Measurements from ENCODE around the gene HIP1R.
A peak's percentile ranks its signal among the peaks of the same experiment; 100 is the strongest.
"Not testable (repeated sequence)": the region's sequence is repeated elsewhere in the genome, so short reads cannot be mapped to it uniquely, and the experiment has no call there.

The HIP1R gene

GRCh38 chr12:122834921-122835749 lies at the start of gene HIP1R:
Gene HIP1R, plus strand, starts transcription at chr12:122835457. Its CDS starts 94 bp downstream, at chr12:122835551.
- H3K9me3 Mint-ChIP-seq, result no peaks in the 10 kb centered on the region
- peak within 1 kb of the TSS; percentile 96 to 98 for H3K4me3 Mint-ChIP-seq
- peak; percentile 65 to 66 for ATAC-seq (replicated peaks)
- peaks cover 39 to 59% of the 10 kb centered on the region in 2 donors for H3K4me1 Mint-ChIP-seq
- peaks cover 12 to 15% of the 10 kb centered on the region in 2 donors for H3K36me3 Mint-ChIP-seq
- no peaks in the 10 kb centered on the region for H3K27me3 Mint-ChIP-seq
- peak; percentile 50 for DNase-seq
- H3K27ac Mint-ChIP-seq, result peak within 1 kb of the TSS; percentile 97

- ATAC-seq (replicated peaks), result no peak
- Mint-ChIP-seq H3K27ac (no peak overlapping the region), H3K4me3 (no peak overlapping the region), H3K36me3 (peaks cover 0 to 4% of the 10 kb centered on the region in 2 donors), H3K27me3 (no peaks in the 10 kb centered on the region), H3K9me3 (no peaks in the 10 kb centered on the region), H3K4me1 (no peaks in the 10 kb centered on the region)
- no peak for DNase-seq
Measured at GRCh38 chr12:122785503-122785902, 49.8 kb upstream of the HIP1R start.

- Mint-ChIP-seq H3K27me3 (no peaks in the 10 kb centered on the region), H3K4me3 (no peak overlapping the region), H3K9me3 (no peaks in the 10 kb centered on the region), H3K36me3 (peaks cover 0 to 3% of the 10 kb centered on the region in 2 donors), H3K4me1 (peaks cover 0 to 2% of the 10 kb centered on the region in 2 donors), H3K27ac (no peak overlapping the region)
- DNase-seq, result no peak
- ATAC-seq (replicated peaks), result no peak
Measured at GRCh38 chr12:122788387-122788786, 46.9 kb upstream of the HIP1R start.

- DNase-seq (no peak), ATAC-seq (replicated peaks) (no peak)
- Mint-ChIP-seq H3K4me1 (peaks cover 0 to 6% of the 10 kb centered on the region in 2 donors), H3K4me3 (no peak overlapping the region), H3K36me3 (peaks cover 0 to 3% of the 10 kb centered on the region in 2 donors), H3K27ac (no peak overlapping the region), H3K9me3 (no peaks in the 10 kb centered on the region), H3K27me3 (no peaks in the 10 kb centered on the region)
Measured at GRCh38 chr12:122789637-122790036, 45.6 kb upstream of the HIP1R start.

GRCh38 chr12:122790393-122791075 lies 44.7 kb upstream of the HIP1R start:
- peaks cover 0 to 3% of the 10 kb centered on the region in 2 donors for H3K36me3 Mint-ChIP-seq
- no peaks in the 10 kb centered on the region for H3K27me3 Mint-ChIP-seq
- H3K4me3 Mint-ChIP-seq, result no peak overlapping the region
- no peak overlapping the region for H3K27ac Mint-ChIP-seq
- no peaks in the 10 kb centered on the region for H3K9me3 Mint-ChIP-seq
- DNase-seq (no peak), ATAC-seq (replicated peaks) (no peak)
- H3K4me1 Mint-ChIP-seq, result peaks cover 0 to 6% of the 10 kb centered on the region in 2 donors

- ATAC-seq (replicated peaks) (peak; percentile 70 to 81), DNase-seq (no peak)
- Mint-ChIP-seq H3K4me3 (no peak overlapping the region), H3K36me3 (peaks cover 1 to 3% of the 10 kb centered on the region in 2 donors), H3K27ac (no peak overlapping the region), H3K27me3 (no peaks in the 10 kb centered on the region), H3K9me3 (no peaks in the 10 kb centered on the region), H3K4me1 (peaks cover 0 to 6% of the 10 kb centered on the region in 2 donors)
Measured at GRCh38 chr12:122793685-122794106, 41.6 kb upstream of the HIP1R start.

- Mint-ChIP-seq H3K4me1 (peaks cover 2 to 11% of the 10 kb centered on the region in 2 donors), H3K36me3 (peaks cover under 1 to 1% of the 10 kb centered on the region in 2 donors), H3K9me3 (no peaks in the 10 kb centered on the region), H3K27ac (no peak overlapping the region), H3K4me3 (no peak overlapping the region), H3K27me3 (no peaks in the 10 kb centered on the region)
- ATAC-seq (replicated peaks) (no peak), DNase-seq (no peak)
Measured at GRCh38 chr12:122795807-122796206, 39.5 kb upstream of the HIP1R start.

- peak in 1 of 2 donors; percentile 62 for ATAC-seq (replicated peaks)
- Mint-ChIP-seq H3K27me3 (no peaks in the 10 kb centered on the region), H3K36me3 (peaks cover 0 to 1% of the 10 kb centered on the region in 2 donors), H3K4me1 (peaks cover 2 to 4% of the 10 kb centered on the region in 2 donors), H3K9me3 (no peaks in the 10 kb centered on the region), H3K4me3 (no peak overlapping the region), H3K27ac (no peak overlapping the region)
- DNase-seq, result no peak
Measured at GRCh38 chr12:122799641-122800243, 35.5 kb upstream of the HIP1R start.

GRCh38 chr12:122803937-122804336 lies 31.3 kb upstream of the HIP1R start:
- Mint-ChIP-seq H3K9me3 (no peaks in the 10 kb centered on the region), H3K4me1 (peaks cover 6 to 10% of the 10 kb centered on the region in 2 donors), H3K4me3 (no peak overlapping the region), H3K27me3 (no peaks in the 10 kb centered on the region), H3K27ac (no peak overlapping the region), H3K36me3 (no peaks in the 10 kb centered on the region)
- ATAC-seq (replicated peaks) (no peak), DNase-seq (no peak)

- H3K36me3 Mint-ChIP-seq; H3K27ac Mint-ChIP-seq; DNase-seq; H3K27me3 Mint-ChIP-seq; H3K9me3 Mint-ChIP-seq; ATAC-seq (replicated peaks); H3K4me3 Mint-ChIP-seq: not testable (repeated sequence)
- H3K4me1 Mint-ChIP-seq, result peaks cover 6 to 11% of the 10 kb centered on the region in 2 donors
Measured at GRCh38 chr12:122804957-122805356, 30.3 kb upstream of the HIP1R start.

- no peak for ATAC-seq (replicated peaks)
- H3K27ac Mint-ChIP-seq, result no peak overlapping the region
- no peaks in the 10 kb centered on the region for H3K36me3 Mint-ChIP-seq
- no peaks in the 10 kb centered on the region for H3K9me3 Mint-ChIP-seq
- H3K4me1 Mint-ChIP-seq, result peaks cover 7 to 18% of the 10 kb centered on the region in 2 donors
- H3K4me3 Mint-ChIP-seq, result no peak overlapping the region
- H3K27me3 Mint-ChIP-seq, result no peaks in the 10 kb centered on the region
- no peak for DNase-seq
Measured at GRCh38 chr12:122807651-122808050, 27.6 kb upstream of the HIP1R start.

GRCh38 chr12:122811777-122812176 lies 23.5 kb upstream of the HIP1R start:
- H3K4me3 Mint-ChIP-seq, result peak overlapping the region in 1 of 2 donors; percentile 17
- no peaks in the 10 kb centered on the region for H3K27me3 Mint-ChIP-seq
- H3K4me1 Mint-ChIP-seq, result peaks cover 24 to 53% of the 10 kb centered on the region in 2 donors
- no peaks in the 10 kb centered on the region for H3K9me3 Mint-ChIP-seq
- ATAC-seq (replicated peaks), result no peak
- no peak for DNase-seq
- H3K36me3 Mint-ChIP-seq, result no peaks in the 10 kb centered on the region
- peak overlapping the region; percentile 37 for H3K27ac Mint-ChIP-seq

- Mint-ChIP-seq H3K27ac (peak overlapping the region; percentile 97), H3K4me3 (peak overlapping the region; percentile 78 to 85), H3K36me3 (peaks cover 0 to 4% of the 10 kb centered on the region in 2 donors), H3K27me3 (no peaks in the 10 kb centered on the region), H3K4me1 (peaks cover 27 to 53% of the 10 kb centered on the region in 2 donors), H3K9me3 (no peaks in the 10 kb centered on the region)
- DNase-seq, result peak; percentile 81
- ATAC-seq (replicated peaks), result peak; percentile 93 to 95
Measured at GRCh38 chr12:122813310-122813713, 21.9 kb upstream of the HIP1R start.

- DNase-seq, result no peak
- no peaks in the 10 kb centered on the region for H3K9me3 Mint-ChIP-seq
- H3K27ac Mint-ChIP-seq, result no peak overlapping the region
- H3K4me3 Mint-ChIP-seq, result no peak overlapping the region
- peaks cover 0 to 7% of the 10 kb centered on the region in 2 donors for H3K36me3 Mint-ChIP-seq
- no peak for ATAC-seq (replicated peaks)
- no peaks in the 10 kb centered on the region for H3K27me3 Mint-ChIP-seq
- H3K4me1 Mint-ChIP-seq, result peaks cover 31 to 58% of the 10 kb centered on the region in 2 donors
Measured at GRCh38 chr12:122819209-122819785, 16.0 kb upstream of the HIP1R start.
